ENCODE data around the gene WRAP53.

DNA sequence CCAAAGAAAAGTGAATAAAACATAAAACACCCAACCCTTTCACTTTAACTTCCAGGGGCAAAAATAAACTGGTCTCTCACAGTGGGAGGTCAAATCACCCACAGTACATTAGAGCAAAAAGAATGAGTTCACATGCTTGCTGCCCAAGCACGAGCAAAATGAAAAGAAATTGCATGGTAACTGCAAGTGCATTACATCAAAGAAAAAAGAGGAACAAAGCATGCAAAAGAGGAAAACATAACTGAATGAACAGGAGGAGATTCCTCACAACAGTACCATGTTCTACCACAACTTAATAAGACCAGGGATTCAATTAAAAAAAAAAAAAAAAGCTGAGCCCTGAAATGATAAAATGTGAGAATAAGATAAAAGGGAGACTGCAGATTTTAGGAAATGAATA, 41.5 kb downstream of the WRAP53 start:
- TF ChIP-seq, protein P1, sequence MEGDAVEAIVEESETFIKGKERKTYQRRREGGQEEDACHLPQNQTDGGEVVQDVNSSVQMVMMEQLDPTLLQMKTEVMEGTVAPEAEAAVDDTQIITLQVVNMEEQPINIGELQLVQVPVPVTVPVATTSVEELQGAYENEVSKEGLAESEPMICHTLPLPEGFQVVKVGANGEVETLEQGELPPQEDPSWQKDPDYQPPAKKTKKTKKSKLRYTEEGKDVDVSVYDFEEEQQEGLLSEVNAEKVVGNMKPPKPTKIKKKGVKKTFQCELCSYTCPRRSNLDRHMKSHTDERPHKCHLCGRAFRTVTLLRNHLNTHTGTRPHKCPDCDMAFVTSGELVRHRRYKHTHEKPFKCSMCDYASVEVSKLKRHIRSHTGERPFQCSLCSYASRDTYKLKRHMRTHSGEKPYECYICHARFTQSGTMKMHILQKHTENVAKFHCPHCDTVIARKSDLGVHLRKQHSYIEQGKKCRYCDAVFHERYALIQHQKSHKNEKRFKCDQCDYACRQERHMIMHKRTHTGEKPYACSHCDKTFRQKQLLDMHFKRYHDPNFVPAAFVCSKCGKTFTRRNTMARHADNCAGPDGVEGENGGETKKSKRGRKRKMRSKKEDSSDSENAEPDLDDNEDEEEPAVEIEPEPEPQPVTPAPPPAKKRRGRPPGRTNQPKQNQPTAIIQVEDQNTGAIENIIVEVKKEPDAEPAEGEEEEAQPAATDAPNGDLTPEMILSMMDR (IDR thresholded peaks at IDR 0.05): no peak
- TF ChIP-seq POLR2A (IDR thresholded peaks at IDR 0.05): no peak

Data from uterus (tissue), 2 donors.